HG03045 (cell line): ENCODE results near the gene FOXO1.

ENCODE experiments used
- ATAC-seq: cut with Tn5 transposase; IDR thresholded peaks from one replicate; pipeline ENCODE4 v1.9.1; 2021; ENCODE audit warnings: mild to moderate bottlenecking, moderate library complexity; ENCODE audit not compliant: unreplicated experiment

Gene FOXO1

DNA sequence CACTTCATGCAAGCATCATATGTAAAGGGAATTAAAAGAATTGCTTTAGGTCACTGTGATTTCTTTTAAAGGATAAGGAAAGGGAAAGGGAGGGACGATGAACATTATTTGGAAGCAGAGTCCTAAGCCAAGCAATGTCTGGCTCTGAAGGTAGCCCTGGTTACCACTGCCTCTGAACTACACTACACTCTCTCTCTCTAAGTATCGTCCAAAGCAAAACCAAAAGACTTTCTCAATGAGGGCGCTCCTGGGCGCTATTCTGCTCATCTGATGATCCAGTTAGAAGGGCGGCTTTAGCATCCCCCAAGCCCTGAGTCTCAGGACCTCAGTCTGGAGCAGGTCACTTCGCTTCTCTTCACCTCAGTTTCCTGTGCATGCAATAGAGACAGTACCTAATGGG is 26.2 kb downstream of the FOXO1 start:
- ATAC-seq: no peak

DNA sequence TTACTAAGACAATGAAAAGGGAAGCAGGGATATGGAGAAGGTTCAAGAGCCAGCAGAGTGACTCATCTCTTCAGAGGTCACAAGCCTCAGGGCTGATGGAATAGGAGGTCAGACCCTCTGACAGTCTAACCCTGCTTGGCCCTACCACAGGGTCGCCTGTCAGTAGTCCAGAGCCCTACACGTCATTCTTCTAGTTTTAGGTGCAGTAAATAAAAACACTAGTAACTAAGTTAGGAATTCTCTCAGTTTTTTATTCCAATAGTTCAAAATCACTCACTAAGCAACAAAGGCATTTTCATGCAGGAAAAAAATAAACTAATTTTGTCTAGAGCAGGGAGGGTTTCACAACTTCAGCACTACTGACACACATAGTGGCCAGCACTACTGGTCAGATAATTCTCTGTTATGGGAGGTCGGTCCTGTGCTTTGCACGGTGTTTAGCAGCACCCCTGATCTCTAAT is 27.2 kb downstream of the FOXO1 start:
- ATAC-seq: no peak

DNA sequence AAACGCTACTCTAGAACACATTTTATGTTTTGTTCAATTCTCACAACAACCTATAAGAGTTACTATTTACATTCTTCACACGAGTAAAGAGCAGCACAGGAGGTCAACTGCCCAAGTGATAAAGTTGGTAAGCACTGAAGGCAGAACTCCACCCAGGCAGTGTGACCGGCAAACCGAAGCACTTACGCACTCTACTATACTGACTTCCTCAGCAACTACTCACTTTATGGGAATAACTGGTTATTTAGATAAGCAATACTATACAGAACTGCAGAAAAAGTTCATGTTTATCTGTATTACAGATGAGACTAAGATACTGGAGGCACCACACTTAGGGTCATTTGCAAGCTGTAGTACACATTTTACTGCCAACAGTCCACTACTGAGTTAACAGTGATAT is 28.8 kb downstream of the FOXO1 start:
- no peak for ATAC-seq

DNA sequence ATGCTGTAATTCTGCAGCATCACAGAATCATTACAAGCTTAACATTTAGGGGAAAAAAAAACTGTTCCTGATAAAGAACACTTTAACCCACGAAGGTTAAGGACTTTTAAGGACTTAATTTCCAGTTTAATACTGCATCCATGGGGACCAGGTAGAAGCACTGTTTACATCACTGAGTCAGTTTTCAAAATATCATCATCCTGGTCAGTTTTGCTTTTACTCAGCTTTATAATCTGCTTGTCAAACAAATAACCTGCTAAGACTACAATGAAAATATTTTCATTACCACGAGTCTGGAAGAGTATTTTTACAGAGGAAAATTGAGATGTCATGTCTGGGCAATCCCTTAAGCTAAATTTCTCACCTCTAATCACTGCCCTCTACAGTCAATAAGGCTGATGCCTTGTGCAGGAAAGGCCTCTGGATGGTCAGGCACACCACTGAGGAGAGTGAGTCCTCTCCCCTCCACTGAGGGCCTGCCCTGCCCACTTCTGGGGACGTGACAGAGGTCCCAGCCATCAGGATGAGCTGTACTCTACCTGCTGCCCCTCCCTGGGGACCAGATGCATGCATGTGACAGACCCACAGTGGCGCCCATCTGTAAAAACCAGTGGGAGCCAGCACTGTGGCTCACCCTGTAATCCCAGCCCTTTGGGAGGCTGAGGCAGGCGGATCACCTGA is 31.0 kb downstream of the FOXO1 start:
- no peak for ATAC-seq

DNA sequence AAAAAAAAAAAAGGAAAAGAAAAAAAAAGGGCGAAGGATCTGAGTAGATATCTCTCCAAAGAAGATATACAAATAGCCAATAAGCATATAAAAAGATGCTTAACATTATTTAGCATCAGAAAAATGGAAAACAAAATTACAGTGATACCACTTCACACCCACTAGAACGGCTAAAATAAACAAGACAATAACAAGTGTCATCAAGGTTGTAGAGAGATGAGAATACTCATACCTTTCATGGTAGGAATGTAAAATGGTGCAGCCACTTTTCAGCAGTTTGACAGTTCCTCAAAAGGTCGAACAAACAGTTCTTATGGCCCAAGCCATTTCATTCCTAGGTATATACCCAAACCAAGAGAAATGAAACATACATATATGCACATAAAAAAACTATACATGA is 33.5 kb downstream of the FOXO1 start:
- ATAC-seq: no peak

DNA sequence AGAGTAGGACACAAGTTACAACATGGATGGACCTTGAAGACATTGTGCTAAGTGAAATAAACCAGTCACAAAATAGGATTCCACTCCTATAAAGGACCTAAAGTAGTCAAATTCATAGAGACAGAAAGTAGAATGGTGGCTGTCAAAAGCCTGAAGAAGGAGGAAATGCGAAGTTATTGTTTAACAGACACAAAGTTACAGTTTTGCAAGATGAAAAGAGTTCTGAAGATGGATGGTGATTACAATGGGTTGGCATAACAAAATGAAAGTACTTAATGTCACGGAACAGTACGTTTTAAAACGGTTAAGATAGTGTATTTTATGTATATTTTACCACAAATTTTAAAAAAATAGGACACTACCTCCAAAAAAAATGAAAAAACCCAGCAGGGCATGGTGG is 34.8 kb downstream of the FOXO1 start:
- no peak for ATAC-seq

DNA sequence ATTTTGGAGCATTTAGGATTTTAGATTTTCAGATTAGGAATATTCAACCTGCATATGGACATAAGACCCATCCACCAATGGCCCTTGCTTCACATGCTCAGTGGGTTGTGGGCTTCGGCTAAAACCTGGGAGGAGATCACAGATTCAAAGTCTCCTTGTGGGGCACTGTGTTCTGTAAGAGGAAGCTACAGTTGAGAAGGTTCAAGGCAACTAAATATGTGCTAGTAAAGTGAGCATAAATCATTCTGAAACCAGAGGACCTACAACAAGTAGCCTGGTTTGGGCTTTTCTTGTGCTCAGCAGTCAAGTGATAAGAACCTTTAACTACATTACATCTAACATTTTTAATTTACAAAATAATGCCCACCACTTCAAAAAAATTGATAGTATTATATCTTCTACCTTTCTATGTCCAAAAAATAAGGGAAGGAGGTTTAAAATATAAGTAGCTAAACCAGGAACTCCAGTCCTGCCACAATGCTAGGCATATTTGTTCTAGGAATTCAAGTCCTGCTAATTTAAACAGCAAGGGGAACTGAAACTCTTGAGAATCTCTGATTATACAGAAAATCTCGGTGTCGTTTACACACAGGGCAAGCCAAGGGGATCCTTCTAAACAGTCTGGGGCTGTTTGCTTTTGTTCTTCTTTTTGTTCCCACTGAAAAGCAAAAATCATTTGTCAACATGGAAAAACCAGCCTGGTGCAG is 36.6 kb downstream of the FOXO1 start:
- peak; percentile 75 for ATAC-seq

DNA sequence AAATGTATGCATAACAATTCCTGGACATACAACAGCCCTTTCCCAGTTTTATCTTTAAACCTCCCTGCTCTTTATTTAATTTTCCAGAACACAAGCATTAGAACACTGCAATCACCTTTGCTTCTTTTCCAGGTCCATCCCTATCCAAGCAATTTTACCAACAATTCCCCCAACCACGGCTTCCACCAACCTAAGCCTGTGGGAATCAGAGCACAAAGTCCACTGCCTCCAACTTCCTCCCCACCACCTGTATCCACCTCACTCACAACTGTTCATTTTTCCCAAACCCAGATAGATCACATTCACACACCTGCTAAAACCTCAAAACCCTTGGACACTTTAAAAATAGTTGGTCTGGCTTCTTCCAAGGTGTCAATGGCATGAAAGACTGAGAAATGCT is 39.5 kb downstream of the FOXO1 start:
- no peak for ATAC-seq

DNA sequence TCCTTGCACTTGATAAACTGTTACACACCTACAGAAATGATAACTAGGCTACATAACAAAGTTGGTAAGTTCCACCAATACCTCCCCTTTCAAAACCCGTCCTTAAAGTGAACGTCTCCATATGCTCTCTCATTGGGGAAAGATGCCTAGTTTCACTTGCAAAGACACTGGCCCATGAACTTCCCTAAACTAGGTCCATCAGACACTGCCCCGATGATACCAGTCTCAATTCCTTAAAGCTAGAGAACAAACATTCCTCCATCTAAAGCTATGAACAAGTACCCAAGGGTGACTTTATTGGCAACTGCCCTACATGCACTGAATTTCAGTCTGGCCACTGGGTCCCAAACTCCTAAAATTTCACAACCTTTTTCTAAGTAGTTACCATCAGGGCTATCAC is 39.9 kb downstream of the FOXO1 start:
- ATAC-seq: no peak

DNA sequence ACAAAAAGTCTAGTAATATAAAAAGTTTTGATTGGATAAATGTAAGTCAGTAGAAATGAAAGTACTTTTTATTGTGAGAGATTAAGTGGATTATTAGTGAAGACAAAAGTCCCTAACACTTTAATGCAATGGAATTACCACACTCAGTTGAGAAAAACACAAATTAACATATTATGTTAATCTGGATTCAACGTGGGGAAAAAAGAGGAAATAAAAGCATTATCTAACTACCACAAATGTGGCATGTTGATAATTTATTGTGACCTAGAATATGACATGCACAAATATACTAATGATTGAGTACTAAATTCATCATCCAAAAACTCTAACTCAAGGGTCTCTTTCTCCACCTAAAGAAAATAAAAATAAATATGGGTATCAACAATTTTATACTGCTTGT is 41.5 kb downstream of the FOXO1 start:
- ATAC-seq: no peak

DNA sequence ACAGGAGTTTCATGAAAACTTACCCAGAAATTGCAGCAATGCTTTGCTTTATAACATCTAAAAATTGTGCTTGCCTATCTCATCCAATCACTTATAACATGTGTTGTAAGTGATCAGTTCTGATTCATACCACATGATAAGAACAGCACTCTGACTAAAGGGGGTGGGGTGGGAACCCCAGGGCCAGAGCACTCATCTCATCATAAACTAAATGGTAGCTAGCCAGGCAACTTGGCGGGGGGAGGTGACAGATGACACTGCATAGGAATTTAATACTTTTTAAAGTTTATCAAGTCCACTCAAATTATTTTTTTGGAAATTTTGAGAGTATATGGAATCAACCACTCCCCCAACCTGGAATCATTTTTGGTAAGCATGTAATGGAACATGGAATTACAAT is 42.1 kb downstream of the FOXO1 start:
- no peak for ATAC-seq

DNA sequence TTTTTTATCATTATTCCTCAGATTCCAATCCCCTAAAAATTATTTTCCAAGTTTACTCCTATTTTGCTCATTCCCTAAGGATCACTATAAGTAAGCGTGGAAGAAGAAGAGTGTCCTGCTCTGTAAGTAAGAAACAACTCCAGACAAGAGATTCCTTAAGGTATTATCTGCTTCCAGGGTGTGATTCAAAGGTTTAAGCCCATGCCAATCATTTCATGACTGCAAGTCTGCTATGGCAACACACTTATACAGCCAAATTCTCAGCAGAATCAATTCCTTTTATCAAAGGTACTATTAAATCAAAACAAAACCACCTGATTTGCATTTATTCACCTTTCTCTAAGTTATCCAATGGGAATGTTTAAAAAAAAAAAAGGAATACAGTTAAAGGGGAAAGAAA is 43.7 kb downstream of the FOXO1 start:
- ATAC-seq: no peak

DNA sequence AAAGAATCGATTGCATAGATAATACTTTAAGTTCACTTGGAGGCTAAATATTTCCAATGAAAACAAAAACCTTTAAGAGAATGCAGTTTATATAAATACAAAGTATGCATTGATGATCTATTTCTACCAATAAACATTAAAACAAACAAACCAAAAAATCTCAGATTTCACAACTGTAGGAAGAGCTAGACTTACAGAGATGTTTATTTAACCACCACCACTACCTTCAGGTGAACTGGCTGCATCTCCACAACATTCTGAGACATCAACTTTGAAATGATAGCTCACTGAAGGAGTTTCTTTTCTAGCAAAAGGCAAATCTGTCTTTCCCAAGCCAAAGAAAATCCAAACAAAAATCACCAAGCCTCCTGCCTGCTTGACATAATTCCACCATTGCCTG is 44.2 kb downstream of the FOXO1 start:
- no peak for ATAC-seq

DNA sequence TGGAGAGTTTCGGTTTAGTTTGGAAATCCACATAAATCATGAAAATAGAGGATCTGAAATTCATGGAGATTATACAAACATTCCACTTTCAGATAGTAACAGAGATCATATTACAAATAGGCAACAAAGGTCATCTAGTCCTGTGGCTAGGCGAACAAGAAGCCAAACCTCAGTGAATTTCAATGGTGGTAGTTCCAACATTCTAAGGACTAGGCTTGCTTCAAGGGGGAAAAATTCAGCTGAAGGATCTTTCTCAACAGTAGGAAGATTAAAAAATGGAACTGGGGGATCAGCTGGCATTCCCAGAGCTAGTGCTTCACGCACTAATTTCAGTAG is 47.0 kb downstream of the FOXO1 start:
- no peak for ATAC-seq

DNA sequence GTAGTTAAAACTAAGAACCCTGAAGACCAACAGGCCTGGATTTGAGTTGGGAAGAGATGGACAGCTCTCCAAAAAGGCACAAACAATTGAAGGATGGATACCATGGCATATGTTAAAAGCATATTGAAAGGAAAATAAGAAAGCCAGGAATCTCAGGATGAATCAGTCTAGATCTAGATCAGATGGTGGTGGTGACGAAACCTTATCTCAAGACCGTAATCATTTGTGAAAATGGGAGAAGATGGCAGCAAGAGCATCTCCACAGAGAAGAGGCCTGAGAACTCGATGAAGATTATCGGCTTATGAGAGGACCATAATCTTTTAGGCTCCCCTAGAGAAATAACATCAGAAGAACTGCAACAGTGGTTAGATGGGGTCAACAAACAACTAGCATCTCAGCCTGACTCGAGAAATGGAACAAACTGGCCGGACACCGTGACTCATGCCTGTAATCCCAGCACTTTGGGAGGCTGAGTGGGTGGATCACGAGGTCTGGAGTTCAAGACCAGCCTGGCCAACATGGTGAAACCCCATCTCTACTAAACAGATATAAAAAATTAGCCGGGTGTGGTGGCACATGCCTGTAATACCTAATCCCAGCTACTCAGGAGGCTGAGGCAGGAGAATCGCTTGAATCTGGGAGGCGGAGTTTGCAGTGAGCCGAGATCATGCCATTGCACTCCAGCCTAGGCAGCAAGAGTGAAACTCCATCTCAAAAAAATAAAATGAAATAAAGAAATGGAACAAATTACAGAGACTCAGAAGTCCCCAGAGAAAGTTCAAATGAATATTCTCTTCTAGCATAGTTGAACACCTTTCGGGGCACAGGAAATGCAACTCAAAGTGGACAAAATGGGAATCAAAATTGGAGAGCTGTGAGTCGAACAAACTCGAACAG is 47.6 kb downstream of the FOXO1 start:
- no peak for ATAC-seq

DNA sequence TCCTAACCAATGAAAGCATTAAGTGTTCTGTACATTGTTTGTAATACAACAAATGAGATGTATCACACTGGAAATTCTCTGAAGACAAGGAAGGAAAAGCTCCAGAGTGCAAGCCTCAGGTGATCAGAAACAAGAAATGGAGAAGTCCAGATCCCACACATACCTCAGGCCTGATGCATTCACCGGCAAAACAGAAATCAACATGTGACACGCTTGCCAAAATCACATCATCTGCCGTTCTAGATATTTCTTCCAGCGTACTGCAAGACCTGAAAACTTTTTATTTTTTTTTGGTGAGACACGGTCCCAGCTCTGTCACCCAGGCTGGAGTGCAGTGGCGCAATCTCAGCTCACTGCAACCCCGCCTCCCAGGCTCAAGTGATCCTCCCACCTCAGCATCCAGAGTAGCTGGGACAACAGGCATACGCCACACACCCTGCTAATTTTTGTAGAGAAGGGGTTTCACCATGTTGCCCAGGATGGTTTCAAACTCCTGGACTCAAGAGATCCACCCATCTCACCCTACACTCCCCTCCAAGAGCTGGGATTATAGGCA is 48.6 kb downstream of the FOXO1 start:
- no peak for ATAC-seq

DNA sequence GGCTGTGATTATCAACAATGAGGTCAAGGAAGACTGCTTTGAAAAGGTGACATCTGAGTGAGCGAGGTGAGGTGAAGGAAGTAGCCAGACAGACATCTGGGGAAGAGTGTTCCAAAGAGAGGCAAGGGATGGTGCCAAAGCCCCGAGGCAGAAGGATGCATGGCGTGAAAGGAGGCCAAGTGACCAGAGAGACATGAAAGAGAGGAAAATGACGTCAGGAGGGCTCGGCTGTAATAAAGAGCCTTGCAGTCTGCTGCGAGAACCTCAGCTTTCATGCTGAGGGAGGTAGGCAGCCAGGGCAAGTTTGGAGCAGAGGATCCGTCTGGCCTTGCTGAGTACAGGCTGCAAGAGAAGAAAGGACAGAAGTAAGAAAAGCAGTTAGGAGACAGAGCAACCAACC is 50.8 kb downstream of the FOXO1 start:
- ATAC-seq: no peak

DNA sequence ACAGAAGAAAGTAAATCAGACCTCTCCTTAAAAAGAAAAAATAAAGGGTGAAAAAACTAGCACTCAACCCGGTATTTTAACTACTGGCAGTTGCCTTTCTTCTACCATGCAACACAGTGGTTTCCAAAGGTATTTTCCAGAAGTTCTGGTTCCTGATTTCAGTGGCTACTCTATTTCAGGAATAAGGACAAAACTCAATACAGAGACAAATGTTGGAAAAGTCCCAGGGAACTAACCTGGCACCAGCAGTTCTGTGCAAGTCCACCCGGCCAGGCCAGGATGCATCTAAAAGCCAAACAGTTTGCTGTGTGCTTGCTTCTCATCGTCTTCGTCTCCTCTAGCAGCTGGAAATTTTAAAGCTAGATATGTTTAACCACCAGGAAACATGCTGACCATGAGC is 52.5 kb downstream of the FOXO1 start:
- no peak for ATAC-seq

DNA sequence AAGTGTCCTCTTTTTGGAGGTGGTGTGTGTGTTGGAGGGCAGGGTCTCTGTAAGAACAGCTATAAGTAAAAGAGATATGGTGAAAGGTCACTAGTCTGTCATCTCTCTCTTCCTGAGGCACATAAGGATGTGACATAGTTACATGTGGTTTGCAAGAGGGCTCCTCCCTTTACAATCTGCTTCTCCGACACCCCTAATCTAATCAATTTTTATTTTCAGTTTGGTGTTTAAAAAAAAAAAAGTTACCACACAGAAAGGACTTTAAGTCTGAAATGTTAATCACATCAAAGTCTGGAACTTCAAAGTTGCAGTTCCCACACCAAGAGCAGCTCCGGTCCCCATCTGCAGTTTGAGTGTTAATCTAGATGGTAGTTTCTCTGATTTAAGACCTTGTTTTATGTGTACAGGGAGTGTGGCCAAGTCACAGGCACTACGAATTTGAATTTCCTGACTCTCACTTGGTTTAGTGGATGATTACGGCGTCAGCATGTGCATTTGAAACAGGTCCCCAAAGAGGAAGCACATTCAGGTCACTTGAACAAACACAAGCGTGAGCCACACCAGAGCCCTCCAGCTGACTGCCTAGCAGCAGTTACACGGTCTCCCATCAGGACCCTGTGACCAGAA is 53.1 kb downstream of the FOXO1 start:
- peak; percentile 81 for ATAC-seq

DNA sequence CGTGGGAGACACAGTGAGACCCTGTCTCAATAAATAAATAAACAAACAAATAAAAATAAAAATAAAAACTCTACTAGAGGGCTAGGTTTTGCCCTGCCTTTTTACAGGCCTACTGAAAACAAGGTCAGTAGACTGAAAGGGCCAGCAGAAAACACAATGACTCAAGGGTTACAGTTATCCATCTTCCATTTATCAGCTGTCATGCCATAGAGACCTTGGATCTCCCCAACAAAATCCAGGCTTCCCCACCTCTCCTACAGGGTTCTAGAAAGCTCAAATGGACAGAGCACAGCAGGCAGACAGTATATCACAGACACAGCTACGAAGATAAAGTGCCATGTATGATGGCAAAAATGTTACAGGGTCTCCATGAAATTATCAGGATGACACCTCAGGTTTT is 54.4 kb downstream of the FOXO1 start:
- no peak for ATAC-seq

DNA sequence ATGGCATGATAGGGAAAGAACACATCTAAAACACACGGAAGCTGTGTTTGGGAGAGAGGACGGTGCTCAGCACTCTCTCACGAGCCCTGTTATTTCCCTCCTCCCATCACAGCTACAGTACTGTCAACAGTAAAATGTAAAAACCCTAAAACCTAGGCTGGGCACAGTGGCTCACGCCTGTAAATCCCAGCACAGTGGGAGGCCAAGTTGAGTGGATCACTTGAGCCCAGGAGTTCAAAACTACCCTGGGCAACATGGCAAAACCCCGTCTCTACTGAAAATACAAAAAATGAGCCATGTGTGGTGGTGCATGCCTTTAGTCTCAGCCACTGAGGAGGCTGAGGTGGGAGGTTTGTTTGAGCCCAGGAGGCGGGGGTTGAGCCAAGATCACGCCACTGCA is 54.8 kb downstream of the FOXO1 start:
- no peak for ATAC-seq
